PC-3 (cell line): ENCODE results near the gene CSPG4.

ENCODE experiments used
- CTCF ChIP-seq: fragments of 300-600 bp; sonication (generic); conservative IDR thresholded peaks from 2 replicates; pipeline ENCODE4 v1.5.1; 2017; ENCODE audit warnings: antibody characterized with exemption, low read depth, mild to moderate bottlenecking, low read length
- EZH2 ChIP-seq: fragments of 300-600 bp; sonication (generic); IDR thresholded peaks from one replicate; pipeline ENCODE4 v1.6.1; 2017; ENCODE audit warnings: antibody characterized with exemption, mild to moderate bottlenecking, low read length; ENCODE audit not compliant: unreplicated experiment
- EZH2phosphoT487 ChIP-seq: fragments of 300-600 bp; sonication (generic); IDR thresholded peaks from 2 replicates; pipeline ENCODE4 v1.6.1; 2018; ENCODE audit warnings: mild to moderate bottlenecking, antibody characterized with exemption, low read length, borderline replicate concordance

- TF ChIP-seq CTCF, result no peak
- no peak for TF ChIP-seq EZH2phosphoT487
- TF ChIP-seq EZH2, result no peak
Measured at GRCh38 chr15:75731248-75732151, 18.9 kb upstream of the CSPG4 start.
